Mucosa of rectum (tissue), 2 donors: ENCODE results near the gene WDR13.

Experiments
- H3K27ac ChIP-seq, 2 donors: one replicate each; pipeline ENCODE4 v1.7.0; 2013; ENCODE audit warnings: inconsistent platforms in 2 of 2, low read depth in 2 of 2, low read length in 2 of 2
- H3K27me3 ChIP-seq, 2 donors: one replicate each; pipeline ENCODE4 v1.7.0; 2013; ENCODE audit warnings: low read length in 2 of 2; ENCODE audit not compliant: control insufficient read depth in 2 of 2, insufficient read depth in 2 of 2
- H3K36me3 ChIP-seq, 2 donors: one replicate each; pipeline ENCODE4 v1.7.0; 2013; ENCODE audit warnings: low read length in 2 of 2; ENCODE audit not compliant: control insufficient read depth in 2 of 2, insufficient read depth in 2 of 2
- H3K4me1 ChIP-seq, 2 donors: one replicate each; pipeline ENCODE4 v1.7.0; 2013; ENCODE audit warnings: low read length in 2 of 2, mild to moderate bottlenecking in 1 of 2; ENCODE audit not compliant: control insufficient read depth in 2 of 2, insufficient read depth in 2 of 2
- H3K4me3 ChIP-seq, 2 donors: one replicate each; pipeline ENCODE4 v1.7.0; 2013; ENCODE audit warnings: low read length in 2 of 2
- H3K9ac ChIP-seq, 2 donors: one replicate each; pipeline ENCODE4 v1.7.0; 2013; ENCODE audit warnings: low read length in 2 of 2, low read depth in 1 of 2, mild to moderate bottlenecking in 1 of 2
- H3K9me3 ChIP-seq, 2 donors: one replicate each; pipeline ENCODE4 v1.7.0; 2013; ENCODE audit warnings: low read length in 2 of 2; ENCODE audit not compliant: control insufficient read depth in 2 of 2
- donor health status: healthy.
- donor health status: Normal muscosa, but diverticular disease.

WDR13 gene

GRCh38 chrX:48591255-48591791, 6.0 kb upstream of the WDR13 start:
- no peaks in the 10 kb centered on the region for H3K36me3 ChIP-seq
- peaks cover 0 to 3% of the 10 kb centered on the region in 2 donors for H3K27me3 ChIP-seq
- H3K9me3 ChIP-seq = no peaks in the 10 kb centered on the region
- H3K4me1 ChIP-seq = no peaks in the 10 kb centered on the region
- H3K27ac ChIP-seq = no peak overlapping the region
- no peak overlapping the region for H3K9ac ChIP-seq
- H3K4me3 ChIP-seq = no peak overlapping the region

GRCh38 chrX:48592971-48593370, 4.3 kb upstream of the WDR13 start:
- Histone ChIP-seq H3K36me3 (no peaks in the 10 kb centered on the region), H3K27me3 (peaks cover 0 to 3% of the 10 kb centered on the region in 2 donors), H3K4me1 (no peaks in the 10 kb centered on the region), H3K9me3 (no peaks in the 10 kb centered on the region), H3K9ac (no peak overlapping the region), H3K4me3 (no peak overlapping the region), H3K27ac (no peak overlapping the region)

GRCh38 chrX:48595929-48596328, 1.4 kb upstream of the WDR13 start:
- no peaks in the 10 kb centered on the region for H3K9me3 ChIP-seq
- H3K36me3 ChIP-seq = peaks cover 3 to 16% of the 10 kb centered on the region in 2 donors
- no peaks in the 10 kb centered on the region for H3K27me3 ChIP-seq
- H3K27ac ChIP-seq = no peak overlapping the region
- no peak overlapping the region for H3K4me3 ChIP-seq
- H3K9ac ChIP-seq = no peak overlapping the region
- H3K4me1 ChIP-seq = peaks cover 7 to 8% of the 10 kb centered on the region in 2 donors

- Histone ChIP-seq H3K27me3 (no peaks in the 10 kb centered on the region), H3K36me3 (peaks cover 3 to 21% of the 10 kb centered on the region in 2 donors), H3K9ac (peak overlapping the region in 1 of 2 donors; percentile 97), H3K4me1 (peaks cover 7 to 8% of the 10 kb centered on the region in 2 donors), H3K27ac (no peak overlapping the region), H3K9me3 (no peaks in the 10 kb centered on the region), H3K4me3 (peak overlapping the region; percentile 85 to 88)
These were observed 1.3 kb downstream of the WDR13 start for GRCh38 chrX:48598614-48599013.

- Histone ChIP-seq H3K9me3 (no peaks in the 10 kb centered on the region), H3K27ac (no peak overlapping the region), H3K9ac (no peak overlapping the region), H3K4me3 (no peak overlapping the region), H3K27me3 (no peaks in the 10 kb centered on the region), H3K36me3 (peaks cover 5 to 21% of the 10 kb centered on the region in 2 donors), H3K4me1 (peaks cover 7 to 8% of the 10 kb centered on the region in 2 donors)
These were observed 2.0 kb downstream of the WDR13 start for GRCh38 chrX:48599341-48599740.

- Histone ChIP-seq H3K4me3 (no peak overlapping the region), H3K27me3 (no peaks in the 10 kb centered on the region), H3K36me3 (peaks cover 10 to 21% of the 10 kb centered on the region in 2 donors), H3K9me3 (no peaks in the 10 kb centered on the region), H3K9ac (no peak overlapping the region), H3K27ac (no peak overlapping the region), H3K4me1 (peaks cover 7 to 8% of the 10 kb centered on the region in 2 donors)
These were observed 2.9 kb downstream of the WDR13 start for GRCh38 chrX:48600226-48600625.

- no peak overlapping the region for H3K9ac ChIP-seq
- no peak overlapping the region for H3K27ac ChIP-seq
- peaks cover 7 to 8% of the 10 kb centered on the region in 2 donors for H3K4me1 ChIP-seq
- no peaks in the 10 kb centered on the region for H3K27me3 ChIP-seq
- H3K9me3 ChIP-seq = no peaks in the 10 kb centered on the region
- peaks cover 10 to 21% of the 10 kb centered on the region in 2 donors for H3K36me3 ChIP-seq
- no peak overlapping the region for H3K4me3 ChIP-seq
These were observed 4.6 kb downstream of the WDR13 start for GRCh38 chrX:48601741-48602394.

GRCh38 chrX:48604701-48605100, 7.4 kb downstream of the WDR13 start:
- H3K9me3 ChIP-seq = no peaks in the 10 kb centered on the region
- H3K27me3 ChIP-seq = no peaks in the 10 kb centered on the region
- no peak overlapping the region for H3K9ac ChIP-seq
- H3K27ac ChIP-seq = no peak overlapping the region
- H3K4me1 ChIP-seq = no peaks in the 10 kb centered on the region
- H3K4me3 ChIP-seq = no peak overlapping the region
- H3K36me3 ChIP-seq = peaks cover 6 to 10% of the 10 kb centered on the region in 2 donors

GRCh38 chrX:48606091-48606490, 8.8 kb downstream of the WDR13 start:
- H3K9ac ChIP-seq = no peak overlapping the region
- no peaks in the 10 kb centered on the region for H3K9me3 ChIP-seq
- H3K4me3 ChIP-seq = no peak overlapping the region
- H3K27ac ChIP-seq = no peak overlapping the region
- no peaks in the 10 kb centered on the region for H3K4me1 ChIP-seq
- H3K27me3 ChIP-seq = no peaks in the 10 kb centered on the region
- peaks cover 5 to 6% of the 10 kb centered on the region in 2 donors for H3K36me3 ChIP-seq

- Histone ChIP-seq H3K4me1 (no peaks in the 10 kb centered on the region), H3K9ac (no peak overlapping the region), H3K36me3 (no peaks in the 10 kb centered on the region), H3K4me3 (no peak overlapping the region), H3K9me3 (no peaks in the 10 kb centered on the region), H3K27ac (no peak overlapping the region), H3K27me3 (peaks cover 0 to 1% of the 10 kb centered on the region in 2 donors)
These were observed 14.4 kb downstream of the WDR13 start for GRCh38 chrX:48611703-48612102.
